Activated naive CD8-positive, alpha-beta T cell treated with anti-CD3 and anti-CD28 coated beads, Interleukin-2, amount 10 ng/mL, durations not matched to agents 7 days and 5 days (primary cell): ENCODE results near the gene GRIK3. TPM values are rescaled to one million over a fixed set of nuclear protein-coding genes. Genes with fewer than 3 reads are reported as not detected.
"Not testable (repeated sequence)": the region's sequence is repeated elsewhere in the genome, so short reads cannot be mapped to it uniquely, and the experiment has no call there.

Source experiments
- ATAC-seq: fragments of 150-1000 bp; cut with Tn5 transposase; one replicate; pipeline ENCODE4 v1.10.0; 2021; ENCODE audit warnings: low read depth, moderate library complexity
- POLR2A ChIA-PET: fragments of 350-600 bp; sonication (Branson Sonifier 250); formaldehyde crosslinking; loops from one replicate; lab custom pipeline; 2021; ENCODE audit warnings: antibody characterized with exemption; lab: Charles Lee
- DNase-seq: peaks from one replicate; pipeline ENCODE4 v3.0.0; 2021
- H3K27ac Mint-ChIP-seq: one replicate; pipeline ENCODE4 v1.8.0; 2022; ENCODE audit warnings: mild to moderate bottlenecking, mixed read lengths
- H3K27me3 Mint-ChIP-seq: one replicate; pipeline ENCODE4 v1.8.0; 2022; ENCODE audit warnings: mild to moderate bottlenecking, moderate library complexity, mixed read lengths
- H3K36me3 Mint-ChIP-seq: one replicate; pipeline ENCODE4 v1.8.0; 2021; ENCODE audit warnings: mild to moderate bottlenecking, mixed read lengths
- H3K4me1 Mint-ChIP-seq: one replicate; pipeline ENCODE4 v1.8.0; 2021; ENCODE audit warnings: mixed read lengths
- H3K4me3 Mint-ChIP-seq: one replicate; pipeline ENCODE4 v1.8.0; 2022; ENCODE audit warnings: mild to moderate bottlenecking, moderate library complexity, mixed read lengths
- H3K9me3 Mint-ChIP-seq: one replicate; pipeline ENCODE4 v1.8.0; 2021; ENCODE audit warnings: mixed read lengths
- total RNA-seq, 2 experiments: library from RNA; stranded (reverse); gene quantifications; one replicate each; pipeline ENCODE4 v1.2.3, GENCODE V29; 2021

Gene GRIK3
- total RNA-seq = not detected

DNA sequence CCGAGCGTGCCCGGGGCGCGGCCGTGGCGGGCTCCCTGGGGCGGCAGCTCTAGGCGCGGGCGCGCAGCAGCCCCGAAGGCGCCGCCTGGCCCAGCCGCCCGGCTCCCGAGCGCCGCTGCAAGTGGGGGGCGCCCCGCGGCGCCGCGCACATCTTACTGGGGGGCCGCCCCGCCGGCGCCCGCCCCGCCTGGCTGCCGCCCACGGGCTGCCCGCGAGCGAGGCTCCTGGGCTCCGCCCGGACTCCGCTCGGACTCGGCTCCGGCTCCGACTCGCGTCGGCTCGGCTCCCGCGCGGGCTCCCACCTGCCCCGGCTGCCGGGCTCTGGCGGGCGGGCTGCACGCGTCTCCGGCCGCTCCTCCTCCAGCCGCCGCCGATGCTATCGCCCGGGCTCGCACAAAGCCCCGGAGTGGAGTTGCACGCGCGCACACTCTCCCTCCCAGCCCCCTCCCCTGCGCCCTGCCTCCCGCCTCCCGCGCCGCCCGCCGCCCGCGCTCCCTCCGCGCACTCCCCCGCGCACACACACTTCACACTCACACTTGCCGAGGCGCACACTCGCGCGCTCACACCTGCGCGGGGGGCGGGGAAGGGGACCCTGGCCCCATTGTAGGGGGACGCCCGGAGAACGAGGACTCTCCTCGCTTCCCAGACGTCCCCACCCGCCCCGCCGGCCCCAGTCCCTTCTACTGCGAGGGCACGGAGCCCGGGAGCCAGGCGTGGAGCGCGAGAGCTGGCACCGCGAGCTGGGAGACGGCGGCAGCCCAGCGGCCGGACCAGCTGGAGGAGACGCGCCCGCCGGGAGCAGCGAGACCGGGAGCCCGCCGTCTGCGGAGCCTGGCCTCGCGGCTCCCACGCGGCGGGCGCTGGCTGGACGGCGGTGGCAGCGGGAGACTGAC lies at the start of gene GRIK3:
Gene GRIK3 (minus strand): TSS at position 395 of the 893 bp plus-strand sequence. CDS start 407 bp downstream, outside the sequence.
- peaks cover 2% of the 10 kb centered on the region for H3K4me1 Mint-ChIP-seq
- POLR2A ChIA-PET = no interaction called here
- no peaks in the 10 kb centered on the region for H3K36me3 Mint-ChIP-seq
- H3K27me3 Mint-ChIP-seq = peaks cover 73% of the 10 kb centered on the region
- H3K9me3 Mint-ChIP-seq = no peaks in the 10 kb centered on the region
- ATAC-seq = no peak
- H3K4me3 Mint-ChIP-seq = no peak within 1 kb of the TSS
- DNase-seq = no peak
- no peak within 1 kb of the TSS for H3K27ac Mint-ChIP-seq

DNA sequence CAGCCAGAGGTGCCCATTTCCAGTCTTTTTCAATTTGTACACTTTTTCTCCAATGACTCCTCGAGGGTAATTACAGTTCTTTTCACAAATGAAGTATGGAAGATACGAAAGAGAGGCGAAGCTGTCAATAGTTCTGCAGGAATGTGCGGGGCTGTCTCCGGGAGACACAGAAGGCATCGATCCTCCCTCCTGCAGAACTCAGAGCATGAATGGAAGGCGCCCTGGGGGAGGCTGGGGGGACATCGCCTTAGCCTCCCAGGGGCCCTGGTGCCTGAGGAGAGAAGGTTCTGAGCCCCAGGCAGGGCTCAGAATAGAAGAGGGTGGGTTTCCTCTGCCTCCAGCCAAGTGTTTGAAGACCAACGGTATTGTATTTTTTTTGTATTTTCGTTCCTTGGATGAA lies 49.7 kb upstream of the GRIK3 start:
- Mint-ChIP-seq H3K36me3 (no peaks in the 10 kb centered on the region), H3K9me3 (no peaks in the 10 kb centered on the region), H3K27ac (no peak overlapping the region), H3K27me3 (no peaks in the 10 kb centered on the region), H3K4me3 (no peak overlapping the region), H3K4me1 (no peaks in the 10 kb centered on the region)
- DNase-seq (no peak), ATAC-seq (no peak)
- POLR2A ChIA-PET = no interaction called here

GRCh38 chr1:37083603-37084002 lies 49.3 kb upstream of the GRIK3 start:
- H3K27me3 Mint-ChIP-seq = no peaks in the 10 kb centered on the region

DNA sequence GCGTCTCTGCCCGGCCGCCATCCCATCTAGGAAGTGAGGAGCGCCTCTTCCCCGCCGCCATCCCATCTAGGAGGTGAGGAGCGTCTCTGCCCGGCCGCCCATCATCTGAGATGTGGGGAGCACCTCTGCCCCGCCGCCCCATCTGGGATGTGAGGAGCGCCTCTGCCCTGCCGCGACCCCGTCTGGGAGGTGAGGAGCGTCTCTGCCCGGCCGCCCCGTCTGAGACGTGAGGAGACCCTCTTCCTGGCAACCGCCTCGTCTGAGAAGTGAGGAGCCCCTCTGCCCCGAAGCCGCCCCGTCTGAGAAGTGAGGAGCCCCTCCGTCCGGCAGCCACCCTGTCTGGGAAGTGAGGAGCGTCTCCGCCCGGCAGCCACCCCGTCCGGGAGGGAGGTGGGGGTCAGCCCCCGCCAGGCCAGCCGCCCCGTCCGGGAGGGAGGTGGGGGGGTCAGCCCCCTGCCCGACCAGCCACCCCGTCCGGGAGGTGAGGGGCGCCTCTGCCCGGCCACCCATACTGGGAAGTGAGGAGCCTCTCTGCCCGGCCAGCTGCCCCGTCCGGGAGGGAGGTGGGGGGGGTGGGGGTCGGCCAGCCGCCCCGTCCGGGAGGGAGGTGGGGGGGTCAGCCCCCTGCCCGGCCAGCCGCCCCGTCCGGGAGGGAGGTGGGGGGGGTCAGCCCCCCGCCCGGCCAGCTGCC lies 46.1 kb upstream of the GRIK3 start:
- H3K9me3 Mint-ChIP-seq, H3K27ac Mint-ChIP-seq, ATAC-seq, H3K27me3 Mint-ChIP-seq, POLR2A ChIA-PET, H3K4me3 Mint-ChIP-seq, DNase-seq, H3K4me1 Mint-ChIP-seq, H3K36me3 Mint-ChIP-seq: not testable (repeated sequence)

More at GRCh38 chr1:37083603-37084002, 49.3 kb upstream of the GRIK3 start:
- Mint-ChIP-seq H3K27ac (no peak overlapping the region), H3K9me3 (no peaks in the 10 kb centered on the region), H3K36me3 (no peaks in the 10 kb centered on the region), H3K4me1 (no peaks in the 10 kb centered on the region), H3K4me3 (no peak overlapping the region)
- DNase-seq (no peak), ATAC-seq (no peak)
- POLR2A ChIA-PET = no interaction called here

DNA sequence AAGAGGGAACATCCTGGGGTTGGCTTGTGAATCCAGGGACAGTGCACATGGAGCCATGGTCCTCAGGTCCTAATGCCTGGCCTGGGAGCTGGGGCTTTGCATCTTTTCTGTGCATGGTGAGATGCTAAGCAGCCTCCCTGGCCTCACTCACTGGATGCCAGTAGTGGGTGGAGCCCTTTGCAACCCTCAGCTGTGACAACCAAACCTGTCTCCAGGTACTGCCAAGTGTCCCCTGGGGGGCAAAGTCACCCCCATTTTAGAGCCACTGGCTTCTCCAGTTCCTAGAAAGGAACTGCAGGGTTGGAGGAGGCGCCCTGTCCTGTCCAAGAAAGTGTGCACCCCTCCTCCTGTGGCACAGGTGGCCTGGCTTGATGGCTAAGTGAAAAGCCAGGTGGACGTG lies 44.6 kb upstream of the GRIK3 start:
- Mint-ChIP-seq H3K4me1 (no peaks in the 10 kb centered on the region), H3K4me3 (no peak overlapping the region), H3K27ac (no peak overlapping the region), H3K9me3 (no peaks in the 10 kb centered on the region), H3K36me3 (no peaks in the 10 kb centered on the region), H3K27me3 (no peaks in the 10 kb centered on the region)
- POLR2A ChIA-PET = no interaction called here
- no peak for DNase-seq
- no peak for ATAC-seq

DNA sequence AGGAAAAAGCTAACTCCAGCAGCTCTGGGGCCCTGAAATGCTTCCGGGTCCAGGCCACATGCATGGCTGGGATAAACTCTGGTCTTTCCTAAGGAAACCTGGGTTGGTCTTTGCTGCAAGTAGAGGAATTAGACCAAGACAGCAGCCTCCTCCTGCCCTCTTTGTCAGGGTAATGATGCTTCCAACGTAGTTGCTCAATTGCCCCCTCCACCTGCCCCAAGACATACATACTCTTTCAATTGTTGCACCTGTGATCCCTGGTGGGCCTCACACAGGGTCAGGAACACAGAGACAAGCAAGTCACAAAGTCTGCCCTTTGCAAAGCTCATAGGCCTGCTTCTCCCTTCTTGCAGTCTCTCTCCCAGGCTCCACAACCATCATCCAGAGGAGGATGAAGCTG lies 41.9 kb upstream of the GRIK3 start:
- H3K4me3 Mint-ChIP-seq = no peak overlapping the region
- POLR2A ChIA-PET = no interaction called here

GRCh38 chr1:37073854-37074379 lies 39.6 kb upstream of the GRIK3 start:
- Mint-ChIP-seq H3K36me3 (no peaks in the 10 kb centered on the region), H3K4me1 (no peaks in the 10 kb centered on the region), H3K27ac (no peak overlapping the region), H3K9me3 (no peaks in the 10 kb centered on the region), H3K4me3 (no peak overlapping the region), H3K27me3 (no peaks in the 10 kb centered on the region)
- POLR2A ChIA-PET = no interaction called here
- DNase-seq = no peak
- no peak for ATAC-seq

More for the DNA sequence above, 41.9 kb upstream of the GRIK3 start:
- no peaks in the 10 kb centered on the region for H3K36me3 Mint-ChIP-seq
- ATAC-seq (no peak), DNase-seq (no peak)
- H3K27me3 Mint-ChIP-seq = no peaks in the 10 kb centered on the region
- no peaks in the 10 kb centered on the region for H3K9me3 Mint-ChIP-seq
- no peaks in the 10 kb centered on the region for H3K4me1 Mint-ChIP-seq
- no peak overlapping the region for H3K27ac Mint-ChIP-seq

- H3K27me3 Mint-ChIP-seq = peaks cover 1% of the 10 kb centered on the region
- no peak for ATAC-seq
Observed at GRCh38 chr1:37073152-37073853, 39.0 kb upstream of the GRIK3 start.

DNA sequence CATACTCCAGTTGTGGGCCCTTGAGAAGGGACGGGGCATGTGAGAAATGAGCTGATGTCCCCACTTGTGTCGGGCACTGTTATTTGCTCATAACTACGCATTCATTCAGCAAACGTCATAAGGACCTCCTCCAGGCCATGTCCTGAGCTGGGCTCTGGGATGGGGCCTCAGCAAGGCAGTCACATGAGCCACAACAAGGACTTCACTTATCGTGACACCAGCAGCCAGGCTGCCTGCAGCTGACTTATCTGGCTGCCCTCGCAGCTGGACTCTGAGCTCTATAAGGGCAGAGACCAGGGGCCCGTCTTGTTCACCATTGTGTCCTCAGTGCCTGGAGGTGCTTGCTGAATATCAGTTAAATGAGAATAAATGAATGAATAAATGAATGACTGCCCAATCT lies 37.5 kb upstream of the GRIK3 start:
- DNase-seq (no peak), ATAC-seq (no peak)
- Mint-ChIP-seq H3K27ac (no peak overlapping the region), H3K36me3 (no peaks in the 10 kb centered on the region), H3K9me3 (no peaks in the 10 kb centered on the region), H3K27me3 (peaks cover 5% of the 10 kb centered on the region), H3K4me1 (no peaks in the 10 kb centered on the region), H3K4me3 (no peak overlapping the region)
- POLR2A ChIA-PET = no interaction called here

More at GRCh38 chr1:37073152-37073853, 39.0 kb upstream of the GRIK3 start:
- no peaks in the 10 kb centered on the region for H3K36me3 Mint-ChIP-seq
- H3K4me1 Mint-ChIP-seq = no peaks in the 10 kb centered on the region
- no peak overlapping the region for H3K4me3 Mint-ChIP-seq
- POLR2A ChIA-PET = no interaction called here
- H3K27ac Mint-ChIP-seq = no peak overlapping the region
- H3K9me3 Mint-ChIP-seq = no peaks in the 10 kb centered on the region
- DNase-seq = no peak

DNA sequence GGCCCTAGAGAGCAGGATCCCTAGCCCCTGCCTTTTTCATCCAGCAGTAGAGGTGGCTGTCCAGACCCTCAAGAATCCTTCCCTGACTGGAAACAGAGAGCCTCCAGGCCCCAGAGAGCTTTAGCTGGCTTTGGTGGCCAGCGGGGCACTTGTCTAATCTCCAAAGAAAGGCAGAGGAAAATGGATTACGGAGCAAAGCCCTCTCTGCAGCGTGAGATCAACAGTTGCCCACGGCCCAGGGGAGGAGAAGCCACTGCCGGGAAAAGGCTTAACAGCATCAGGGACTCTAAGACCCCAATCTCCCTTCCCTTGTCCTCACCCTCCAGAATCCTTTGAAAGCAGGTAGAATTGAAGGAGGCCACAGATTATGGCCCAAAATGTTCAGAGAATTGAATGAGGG lies 35.8 kb upstream of the GRIK3 start:
- H3K27ac Mint-ChIP-seq = no peak overlapping the region
- DNase-seq (no peak), ATAC-seq (no peak)
- H3K27me3 Mint-ChIP-seq = peaks cover 7% of the 10 kb centered on the region
- H3K4me1 Mint-ChIP-seq = no peaks in the 10 kb centered on the region
- H3K9me3 Mint-ChIP-seq = no peaks in the 10 kb centered on the region
- no peak overlapping the region for H3K4me3 Mint-ChIP-seq
- H3K36me3 Mint-ChIP-seq = no peaks in the 10 kb centered on the region
- POLR2A ChIA-PET = interaction anchor here (0.6 kb wide), 1 partner anchor 915 kb away, joined by 3 read pairs; no protein-coding TSS in a partner anchor

DNA sequence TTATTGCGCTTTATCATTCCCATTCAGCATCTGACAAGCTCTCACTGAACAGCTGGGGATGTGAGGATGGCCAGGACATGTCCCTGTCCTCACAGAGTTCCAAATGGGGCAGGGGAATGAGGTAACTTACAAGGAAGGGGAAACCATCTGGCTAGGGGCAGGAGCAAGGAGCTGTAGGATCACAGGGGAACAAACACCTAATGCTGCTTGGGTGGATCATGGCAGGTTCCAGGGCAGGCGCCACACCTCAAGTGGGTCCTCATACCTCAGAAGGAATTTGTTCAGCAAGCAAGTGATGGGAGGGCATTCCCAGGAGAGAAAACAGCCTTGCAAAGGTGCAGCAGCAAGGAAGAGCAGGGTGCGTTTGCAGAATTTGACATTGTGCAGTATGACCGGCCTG lies 35.1 kb upstream of the GRIK3 start:
- no peak for DNase-seq
- no peaks in the 10 kb centered on the region for H3K9me3 Mint-ChIP-seq
- POLR2A ChIA-PET = no interaction called here

GRCh38 chr1:37068897-37069296 lies 34.6 kb upstream of the GRIK3 start:
- H3K27me3 Mint-ChIP-seq = peaks cover 7% of the 10 kb centered on the region
- no peak overlapping the region for H3K27ac Mint-ChIP-seq
- H3K36me3 Mint-ChIP-seq = no peaks in the 10 kb centered on the region
- DNase-seq (no peak), ATAC-seq (no peak)
- H3K4me3 Mint-ChIP-seq = no peak overlapping the region
- no peaks in the 10 kb centered on the region for H3K4me1 Mint-ChIP-seq
- no peaks in the 10 kb centered on the region for H3K9me3 Mint-ChIP-seq
- POLR2A ChIA-PET = no interaction called here

More for the DNA sequence above, 35.1 kb upstream of the GRIK3 start:
- H3K27ac Mint-ChIP-seq = no peak overlapping the region
- peaks cover 7% of the 10 kb centered on the region for H3K27me3 Mint-ChIP-seq
- no peak overlapping the region for H3K4me3 Mint-ChIP-seq
- no peaks in the 10 kb centered on the region for H3K4me1 Mint-ChIP-seq
- no peak for ATAC-seq
- no peaks in the 10 kb centered on the region for H3K36me3 Mint-ChIP-seq

DNA sequence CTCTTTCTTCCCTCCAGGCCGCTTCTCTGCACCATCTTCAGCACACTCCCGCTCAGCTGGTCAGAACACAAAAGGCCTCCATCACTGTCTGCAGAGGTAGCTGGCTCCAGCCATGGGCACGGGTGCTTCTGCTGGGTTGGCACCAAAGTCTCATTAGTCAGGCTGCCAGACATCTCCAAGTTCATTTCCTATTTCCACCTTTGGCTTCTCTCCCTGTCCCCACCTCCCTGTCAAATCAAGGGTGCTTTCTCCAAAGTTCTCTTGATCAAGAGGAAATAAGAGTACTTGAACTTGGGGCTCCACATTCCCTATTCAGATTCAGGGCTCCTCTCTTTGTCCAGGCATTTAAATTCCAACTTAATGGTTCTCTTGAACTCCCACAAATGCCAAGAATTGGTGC lies 33.9 kb upstream of the GRIK3 start:
- POLR2A ChIA-PET = no interaction called here
- H3K27ac Mint-ChIP-seq = no peak overlapping the region
- no peaks in the 10 kb centered on the region for H3K36me3 Mint-ChIP-seq
- DNase-seq (no peak), ATAC-seq (no peak)
- peaks cover 7% of the 10 kb centered on the region for H3K27me3 Mint-ChIP-seq
- no peaks in the 10 kb centered on the region for H3K4me1 Mint-ChIP-seq
- no peak overlapping the region for H3K4me3 Mint-ChIP-seq
- no peaks in the 10 kb centered on the region for H3K9me3 Mint-ChIP-seq
